Effector memory CD8-positive, alpha-beta T cell (primary cell): Measurements from ENCODE around the gene KRI1.
A peak's percentile ranks its signal among the peaks of the same experiment; 100 is the strongest.
"Not testable (repeated sequence)": the region's sequence is repeated elsewhere in the genome, so short reads cannot be mapped to it uniquely, and the experiment has no call there.

Experiments used
- ATAC-seq: fragments of 150-1000 bp; cut with Tn5 transposase; replicated peaks from 2 replicates; pipeline ENCODE4 v1.10.0; 2021; ENCODE audit warnings: mild to moderate bottlenecking, moderate library complexity
- DNase-seq, 3 experiments: peaks; one replicate each; pipeline ENCODE4 v3.0.0; 2021
- H3K27ac Mint-ChIP-seq, 2 donors: one replicate each; pipeline ENCODE4 v1.8.0; 2022; ENCODE audit warnings: mild to moderate bottlenecking in 2 of 2, mixed read lengths in 2 of 2, moderate library complexity in 2 of 2
- H3K27me3 Mint-ChIP-seq, 2 donors: one replicate each; pipeline ENCODE4 v1.8.0; 2022; ENCODE audit warnings: mixed read lengths in 2 of 2
- H3K36me3 Mint-ChIP-seq: one replicate; pipeline ENCODE4 v1.8.0; 2022; ENCODE audit warnings: mild to moderate bottlenecking, moderate library complexity, mixed read lengths; ENCODE audit not compliant: insufficient read depth
- H3K4me1 Mint-ChIP-seq, 2 donors: one replicate each; pipeline ENCODE4 v1.8.0; 2022; ENCODE audit warnings: low read depth in 2 of 2, mixed read lengths in 2 of 2
- H3K4me3 Mint-ChIP-seq, 2 donors: one replicate each; pipeline ENCODE4 v1.8.0; 2022; ENCODE audit warnings: mild to moderate bottlenecking in 2 of 2, mixed read lengths in 2 of 2, moderate library complexity in 2 of 2
- H3K9me3 Mint-ChIP-seq, 2 donors: one replicate each; pipeline ENCODE4 v1.8.0; 2022; ENCODE audit warnings: mixed read lengths in 2 of 2

KRI1 gene

GRCh38 chr19:10587022-10587838 is 21.4 kb upstream of the KRI1 start, which contains the start of gene AP1M2:
Gene AP1M2 (minus strand): TSS chr19:10587312. CDS start chr19:10587231, 81 bp downstream.
- Mint-ChIP-seq H3K9me3 (no peaks in the 10 kb centered on the region), H3K36me3 (no peaks in the 10 kb centered on the region), H3K27me3 (peaks cover 0 to 9% of the 10 kb centered on the region in 2 donors), H3K4me1 (peaks cover 13 to 16% of the 10 kb centered on the region in 2 donors), H3K4me3 (no peak within 1 kb of the TSS), H3K27ac (no peak within 1 kb of the TSS)
- DNase-seq, result no peak
- ATAC-seq, result no peak

DNA sequence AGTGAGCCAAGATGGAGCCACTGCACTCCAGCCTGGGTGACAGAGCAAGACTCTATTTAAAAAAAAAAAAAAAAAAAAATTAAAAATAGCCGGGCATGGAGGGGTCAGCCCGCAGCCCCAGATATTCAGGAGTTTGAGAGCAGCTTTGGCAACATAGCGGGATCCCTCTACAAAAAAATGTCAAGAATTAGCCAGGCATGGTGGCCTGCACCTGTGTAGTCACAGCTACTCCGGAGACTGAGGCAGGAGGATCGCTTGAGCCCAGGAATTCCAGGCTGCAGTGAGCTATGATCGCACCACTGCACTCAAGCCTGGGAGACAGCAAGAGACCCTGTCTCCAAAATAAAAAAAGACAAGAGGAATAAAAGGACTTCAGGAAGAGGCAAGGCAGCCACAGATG is 20.6 kb upstream of the KRI1 start:
- Mint-ChIP-seq H3K4me1 (peaks cover 13 to 16% of the 10 kb centered on the region in 2 donors), H3K36me3 (no peaks in the 10 kb centered on the region), H3K4me3 (no peak overlapping the region), H3K27ac (no peak overlapping the region), H3K9me3 (no peaks in the 10 kb centered on the region), H3K27me3 (peaks cover 0 to 9% of the 10 kb centered on the region in 2 donors)
- DNase-seq (no peak), ATAC-seq (no peak)

GRCh38 chr19:10583036-10583776 is 17.4 kb upstream of the KRI1 start:
- Mint-ChIP-seq H3K4me1 (peaks cover 19 to 22% of the 10 kb centered on the region in 2 donors), H3K4me3 (no peak overlapping the region), H3K36me3 (no peaks in the 10 kb centered on the region), H3K9me3 (no peaks in the 10 kb centered on the region), H3K27me3 (peaks cover 0 to 9% of the 10 kb centered on the region in 2 donors), H3K27ac (no peak overlapping the region)
- no peak for DNase-seq
- ATAC-seq, result no peak

DNA sequence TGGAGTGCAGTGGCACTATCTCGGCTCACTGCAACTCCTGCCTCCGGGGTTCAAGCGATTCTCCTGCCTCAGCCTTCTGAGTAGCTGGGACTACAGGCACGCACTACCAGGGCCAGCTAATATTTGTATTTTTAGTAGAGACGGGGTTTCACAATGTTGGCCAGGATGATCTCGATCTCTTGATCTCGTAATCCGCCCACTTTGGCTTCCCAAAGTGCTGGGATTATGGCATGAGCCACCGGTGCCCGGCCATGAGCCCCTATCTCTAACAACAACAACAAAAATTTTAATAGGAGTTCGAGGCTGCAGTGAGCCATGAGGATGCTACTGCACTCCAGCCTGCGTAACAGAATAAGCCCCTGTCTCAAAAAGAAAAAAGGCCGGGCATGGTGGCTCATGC is 16.3 kb upstream of the KRI1 start:
- Mint-ChIP-seq H3K27me3 (no peaks in the 10 kb centered on the region), H3K4me1 (peaks cover 15 to 18% of the 10 kb centered on the region in 2 donors), H3K36me3 (peaks cover 3% of the 10 kb centered on the region), H3K9me3 (no peaks in the 10 kb centered on the region), H3K4me3 (no peak overlapping the region), H3K27ac (no peak overlapping the region)
- DNase-seq (no peak), ATAC-seq (no peak)

- no peak overlapping the region for H3K4me3 Mint-ChIP-seq
- ATAC-seq (peak; percentile 99), DNase-seq (peak; percentile 90 to 94 (median 90))
- H3K27ac Mint-ChIP-seq, result no peak overlapping the region
- H3K4me1 Mint-ChIP-seq, result peaks cover 15 to 18% of the 10 kb centered on the region in 2 donors
- peaks cover 3% of the 10 kb centered on the region for H3K36me3 Mint-ChIP-seq
- H3K27me3 Mint-ChIP-seq, result no peaks in the 10 kb centered on the region
- H3K9me3 Mint-ChIP-seq, result no peaks in the 10 kb centered on the region
Observed at GRCh38 chr19:10580979-10581631, 15.3 kb upstream of the KRI1 start.

- no peak overlapping the region for H3K27ac Mint-ChIP-seq
- DNase-seq (no peak), ATAC-seq (no peak)
- peaks cover 3% of the 10 kb centered on the region for H3K36me3 Mint-ChIP-seq
- no peaks in the 10 kb centered on the region for H3K9me3 Mint-ChIP-seq
- peaks cover 6% of the 10 kb centered on the region in 2 donors for H3K4me1 Mint-ChIP-seq
- H3K27me3 Mint-ChIP-seq, result no peaks in the 10 kb centered on the region
- H3K4me3 Mint-ChIP-seq, result no peak overlapping the region
Observed at GRCh38 chr19:10577951-10578350, 12.1 kb upstream of the KRI1 start.

GRCh38 chr19:10575011-10575716 is 9.4 kb upstream of the KRI1 start:
- H3K27ac Mint-ChIP-seq, result no peak overlapping the region
- DNase-seq, result no peak

DNA sequence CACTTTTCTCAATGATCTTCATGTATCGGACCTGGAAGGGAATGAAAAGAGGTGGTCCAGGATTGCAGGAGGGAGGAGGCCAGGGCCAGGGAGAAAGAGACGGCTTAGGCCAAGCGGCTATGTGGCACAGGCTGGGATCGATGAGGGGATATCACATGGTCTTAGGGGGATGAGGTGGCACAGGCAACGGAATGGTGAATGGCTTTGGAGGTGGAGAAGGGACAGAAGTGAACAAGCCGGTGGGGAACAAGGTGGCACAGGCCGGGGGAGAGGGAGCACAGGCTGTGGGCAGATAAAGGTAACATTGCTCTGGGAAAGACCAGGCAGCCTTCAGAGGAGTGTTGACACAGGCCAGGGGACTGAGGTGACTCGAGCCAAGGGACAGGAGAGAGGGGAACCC is 8.7 kb upstream of the KRI1 start:
- ATAC-seq (no peak), DNase-seq (no peak)
- Mint-ChIP-seq H3K4me1 (peaks cover 7 to 9% of the 10 kb centered on the region in 2 donors), H3K27me3 (no peaks in the 10 kb centered on the region), H3K27ac (no peak overlapping the region), H3K9me3 (no peaks in the 10 kb centered on the region), H3K4me3 (no peak overlapping the region), H3K36me3 (peaks cover 14% of the 10 kb centered on the region)

More at GRCh38 chr19:10575011-10575716, 9.4 kb upstream of the KRI1 start:
- Mint-ChIP-seq H3K36me3 (peaks cover 12% of the 10 kb centered on the region), H3K4me1 (peaks cover 6 to 8% of the 10 kb centered on the region in 2 donors), H3K9me3 (no peaks in the 10 kb centered on the region), H3K27me3 (no peaks in the 10 kb centered on the region), H3K4me3 (no peak overlapping the region)
- ATAC-seq, result no peak

DNA sequence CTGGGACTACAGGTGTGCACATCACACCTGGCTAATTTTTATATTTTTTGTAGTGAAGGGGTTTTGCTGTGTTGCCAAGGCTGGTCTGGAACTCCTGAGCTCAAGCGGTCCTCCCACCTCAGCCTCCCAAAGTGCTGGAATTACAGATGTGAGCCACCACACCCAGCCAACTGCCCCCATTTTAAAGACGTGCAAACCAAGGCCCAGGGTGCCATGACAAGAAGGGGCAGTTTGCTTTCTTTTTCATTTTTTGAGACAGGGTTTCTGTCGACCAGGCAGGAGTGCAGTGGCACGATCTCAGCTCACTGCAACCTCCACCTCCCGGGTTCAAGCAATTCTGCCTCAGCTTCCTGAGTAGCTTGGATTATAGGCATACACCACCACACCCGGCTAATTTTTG is 8.0 kb upstream of the KRI1 start:
- H3K4me3 Mint-ChIP-seq, H3K27me3 Mint-ChIP-seq, ATAC-seq, H3K9me3 Mint-ChIP-seq, H3K27ac Mint-ChIP-seq, DNase-seq: not testable (repeated sequence)
- Mint-ChIP-seq H3K36me3 (peaks cover 21% of the 10 kb centered on the region), H3K4me1 (peaks cover 13 to 15% of the 10 kb centered on the region in 2 donors)

DNA sequence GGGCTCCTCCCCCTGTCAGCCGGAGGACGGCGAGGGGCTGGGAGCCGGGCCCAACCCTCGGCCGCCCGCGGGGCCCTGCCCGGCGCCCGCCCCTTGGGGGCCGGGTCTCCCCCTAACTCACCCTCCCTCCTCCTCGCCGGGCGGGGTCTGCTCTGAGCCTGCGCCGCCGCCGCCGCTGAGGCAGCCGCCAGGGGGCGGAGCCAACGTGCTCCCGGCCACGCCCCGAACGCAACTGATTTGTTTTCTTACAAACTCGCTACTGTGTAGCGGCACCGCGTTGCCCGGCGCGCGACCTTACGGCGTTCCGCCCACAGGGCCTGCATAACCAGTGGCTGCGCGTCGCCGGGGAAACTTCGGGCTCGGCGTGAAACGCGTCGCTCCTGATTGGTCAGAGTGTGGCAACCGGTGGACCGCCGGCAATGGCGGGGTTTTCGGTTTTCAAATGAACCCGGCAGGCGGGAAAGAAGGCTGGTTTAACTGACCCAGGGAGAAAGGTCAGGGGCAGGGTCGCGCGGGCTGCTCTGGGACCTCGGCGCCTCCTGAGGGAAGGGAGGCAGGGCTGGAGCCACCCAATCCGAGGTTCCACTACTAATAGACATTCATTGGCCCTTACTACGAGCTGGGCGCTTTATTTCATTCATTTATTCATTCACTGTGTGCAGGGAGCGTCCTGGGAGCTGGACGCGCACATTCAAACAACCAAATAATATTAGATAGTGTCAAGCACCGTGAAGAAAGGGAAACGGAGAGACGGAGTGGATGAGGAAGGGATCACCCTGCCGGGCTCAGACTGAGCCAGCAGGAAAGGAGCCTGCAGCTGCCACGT is 3.2 kb upstream of the KRI1 start, which contains the start of gene CDKN2D:
TSS of gene CDKN2D (minus strand) at position 154 of the 826 bp plus-strand sequence. CDS start 326 bp downstream, outside the sequence.
- no peaks in the 10 kb centered on the region for H3K9me3 Mint-ChIP-seq
- peaks cover 52% of the 10 kb centered on the region for H3K36me3 Mint-ChIP-seq
- peak within 1 kb of the TSS; percentile 87 to 90 for H3K4me3 Mint-ChIP-seq
- DNase-seq (peak; percentile 99 to 100 (median 100)), ATAC-seq (peak; percentile 67)
- peaks cover 39 to 51% of the 10 kb centered on the region in 2 donors for H3K4me1 Mint-ChIP-seq
- H3K27me3 Mint-ChIP-seq, result no peaks in the 10 kb centered on the region
- H3K27ac Mint-ChIP-seq, result peak within 1 kb of the TSS; percentile 92 to 95

DNA sequence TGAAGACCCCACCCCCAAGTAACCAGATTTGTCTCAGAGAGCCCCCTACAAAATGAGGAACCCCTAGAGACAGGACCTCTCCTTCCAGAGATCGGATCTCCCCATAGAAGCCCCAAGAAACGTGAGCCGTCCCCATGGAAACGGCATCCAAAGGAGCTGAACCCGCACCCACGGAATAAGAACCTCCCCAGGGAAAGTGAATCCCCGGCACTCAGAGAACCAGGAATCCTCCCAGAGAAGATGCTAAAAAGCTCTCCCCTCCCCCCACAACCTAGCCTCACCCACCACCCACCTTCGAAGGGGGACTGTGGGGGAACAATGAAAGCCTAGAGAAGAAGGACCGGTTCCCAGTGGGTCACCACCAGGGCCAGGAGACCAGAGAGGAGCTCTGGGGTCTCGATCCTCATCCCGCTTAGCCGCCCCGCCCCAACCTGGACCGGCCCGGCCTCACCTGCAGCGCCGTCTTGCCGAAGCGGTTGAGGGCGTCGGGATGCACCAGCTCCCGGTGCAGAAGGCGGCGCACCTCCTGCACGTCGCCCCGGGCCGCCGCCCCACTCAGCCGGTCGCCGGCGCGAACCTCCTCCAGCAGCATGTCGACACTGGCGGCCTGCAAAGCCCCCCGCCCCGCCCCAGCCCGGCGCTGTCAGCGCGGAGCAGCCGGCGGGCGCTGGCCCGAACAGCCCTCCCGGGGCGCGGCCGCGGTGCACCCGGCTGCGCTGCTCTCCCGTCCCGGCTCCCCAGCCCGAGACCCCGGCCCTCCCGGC is 2.4 kb upstream of the KRI1 start:
- Mint-ChIP-seq H3K4me1 (peaks cover 39 to 51% of the 10 kb centered on the region in 2 donors), H3K36me3 (peaks cover 52% of the 10 kb centered on the region), H3K4me3 (peak overlapping the region; percentile 87 to 90), H3K27ac (peak overlapping the region; percentile 92 to 95), H3K9me3 (no peaks in the 10 kb centered on the region), H3K27me3 (no peaks in the 10 kb centered on the region)
- DNase-seq (peak in 2 of 3 experiments; percentile 51 to 56), ATAC-seq (peak; percentile 15)
